Ascending aorta (tissue), 2 donors: ENCODE measurements around the gene PKD1L1. TPM values are rescaled to one million over a fixed set of nuclear protein-coding genes. Genes with fewer than 3 reads are reported as not detected.

Experiments used
- DNase-seq, 2 donors: peaks; one replicate each; pipeline ENCODE4 v3.0.0-alpha.2; 2019; ENCODE audit warnings: low spot score in 2 of 2
- H3K27ac ChIP-seq, 2 donors: fragments of 200-600 bp; sonication (generic); one replicate each; pipeline ENCODE4 v1.5.1; 2016 to 2017; ENCODE audit warnings: mild to moderate bottlenecking in 1 of 2
- H3K27me3 ChIP-seq: fragments of 200-600 bp; sonication (generic); one replicate; pipeline ENCODE4 v1.5.1; 2017
- H3K36me3 ChIP-seq, 2 donors: fragments of 200-600 bp; sonication (generic); one replicate each; pipeline ENCODE4 v1.5.1; 2016
- H3K4me1 ChIP-seq, 2 donors: fragments of 200-600 bp; sonication (generic); one replicate each; pipeline ENCODE4 v1.5.1; 2016 to 2017; ENCODE audit warnings: mild to moderate bottlenecking in 1 of 2
- H3K4me3 ChIP-seq, 2 donors: fragments of 200-600 bp; sonication (generic); one replicate each; pipeline ENCODE4 v1.5.1; 2016 to 2017; ENCODE audit warnings: mild to moderate bottlenecking in 1 of 2
- H3K9me3 ChIP-seq, 2 donors: fragments of 200-600 bp; sonication (generic); one replicate each; pipeline ENCODE4 v1.5.1; 2016
- intact Hi-C: fragments of 100-400 bp; cut with DNase I; formaldehyde crosslinking; loops from one replicate; pipeline ENCODE4 v1.15.1; 2023
- total RNA-seq: library from RNA; depleted of rRNA; stranded (reverse); fragments of >200 nt; gene quantifications from one replicate; pipeline ENCODE4 v1.1.0, GENCODE V29; 2016
- TF ChIP-seq, protein P1 (sequence below), 3 experiments: fragments of 200-600 bp in 2 of 3; fragments of 450-650 bp in 1 of 3; sonication (generic) in 2 of 3; IDR thresholded peaks; one replicate each; pipeline ENCODE4 v1.5.1; 2016 to 2019; ENCODE audit warnings: antibody characterized with exemption in 3 of 3, mild to moderate bottlenecking in 1 of 3, moderate library complexity in 1 of 3

PKD1L1 gene
- total RNA-seq, 1 donor from 2014 or later, result 1.1 TPM

DNA sequence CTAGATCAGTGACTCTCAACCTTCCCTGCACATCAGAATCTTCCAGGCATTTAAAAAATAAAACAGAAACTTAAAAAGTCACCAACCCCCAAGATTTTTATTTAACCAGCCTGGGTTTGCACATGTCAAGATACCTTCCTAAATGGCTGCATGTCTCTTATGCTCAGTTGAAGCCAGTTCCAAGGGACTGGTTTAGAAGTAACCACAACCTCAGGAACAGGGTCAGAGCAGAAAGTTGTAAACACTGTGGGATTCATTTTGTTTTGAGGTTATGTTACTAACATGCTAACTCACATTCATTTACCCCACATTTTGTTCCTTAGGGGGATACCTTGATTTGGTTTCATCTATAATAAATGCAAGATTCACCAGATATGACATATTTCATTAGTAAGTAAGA lies 72.9 kb downstream of the PKD1L1 start:
- Histone ChIP-seq H3K9me3 (no peaks in the 10 kb centered on the region), H3K27ac (no peak overlapping the region), H3K36me3 (no peaks in the 10 kb centered on the region), H3K4me1 (no peaks in the 10 kb centered on the region), H3K4me3 (no peak overlapping the region), H3K27me3 (no peaks in the 10 kb centered on the region)
- intact Hi-C loops, result no loop called here
- no peak for DNase-seq
- TF ChIP-seq, protein P1, sequence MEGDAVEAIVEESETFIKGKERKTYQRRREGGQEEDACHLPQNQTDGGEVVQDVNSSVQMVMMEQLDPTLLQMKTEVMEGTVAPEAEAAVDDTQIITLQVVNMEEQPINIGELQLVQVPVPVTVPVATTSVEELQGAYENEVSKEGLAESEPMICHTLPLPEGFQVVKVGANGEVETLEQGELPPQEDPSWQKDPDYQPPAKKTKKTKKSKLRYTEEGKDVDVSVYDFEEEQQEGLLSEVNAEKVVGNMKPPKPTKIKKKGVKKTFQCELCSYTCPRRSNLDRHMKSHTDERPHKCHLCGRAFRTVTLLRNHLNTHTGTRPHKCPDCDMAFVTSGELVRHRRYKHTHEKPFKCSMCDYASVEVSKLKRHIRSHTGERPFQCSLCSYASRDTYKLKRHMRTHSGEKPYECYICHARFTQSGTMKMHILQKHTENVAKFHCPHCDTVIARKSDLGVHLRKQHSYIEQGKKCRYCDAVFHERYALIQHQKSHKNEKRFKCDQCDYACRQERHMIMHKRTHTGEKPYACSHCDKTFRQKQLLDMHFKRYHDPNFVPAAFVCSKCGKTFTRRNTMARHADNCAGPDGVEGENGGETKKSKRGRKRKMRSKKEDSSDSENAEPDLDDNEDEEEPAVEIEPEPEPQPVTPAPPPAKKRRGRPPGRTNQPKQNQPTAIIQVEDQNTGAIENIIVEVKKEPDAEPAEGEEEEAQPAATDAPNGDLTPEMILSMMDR (IDR thresholded peaks at IDR 0.05), result no peak

DNA sequence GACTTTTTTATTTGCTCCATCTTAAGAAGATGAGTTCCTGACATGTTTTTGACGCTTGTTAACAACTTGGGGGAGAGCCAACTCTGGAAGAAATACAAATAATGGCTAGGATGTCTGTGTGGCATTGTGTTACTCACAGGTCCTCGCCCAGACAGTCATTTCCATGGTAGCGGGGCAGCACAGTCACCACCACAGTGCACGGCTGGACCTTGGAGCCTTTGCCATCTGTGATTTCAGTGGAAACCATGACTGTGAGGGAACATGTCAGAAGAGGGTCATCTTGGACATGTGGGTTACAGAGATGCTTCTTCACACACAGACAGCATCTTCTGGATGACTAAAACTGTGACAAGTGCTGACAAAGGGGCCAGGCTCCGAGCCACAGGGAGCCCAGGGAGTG lies 74.5 kb downstream of the PKD1L1 start:
- TF ChIP-seq, protein P1 (IDR thresholded peaks at IDR 0.05), result no peak
- Histone ChIP-seq H3K27me3 (no peaks in the 10 kb centered on the region), H3K27ac (no peak overlapping the region), H3K36me3 (no peaks in the 10 kb centered on the region), H3K9me3 (no peaks in the 10 kb centered on the region), H3K4me1 (no peaks in the 10 kb centered on the region), H3K4me3 (no peak overlapping the region)
- DNase-seq, result no peak
- intact Hi-C loops, result no loop called here

DNA sequence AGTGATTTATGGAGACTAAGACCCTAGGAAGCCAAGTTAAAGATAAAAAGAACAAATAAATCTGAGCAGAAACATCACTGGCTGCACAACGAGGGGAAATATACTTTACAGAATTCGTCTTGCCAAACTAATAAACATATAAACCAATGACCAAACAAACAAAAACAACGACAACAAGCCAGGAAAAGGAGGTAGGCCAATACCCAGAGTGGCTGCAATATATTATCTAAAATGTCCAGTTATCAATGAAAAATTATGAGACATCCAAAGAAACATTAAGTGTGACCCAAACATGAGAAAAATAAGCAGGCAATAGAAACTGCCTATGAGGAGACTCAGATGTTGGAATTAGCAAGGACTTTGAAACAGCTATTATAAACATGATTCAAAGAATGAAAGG lies 81.0 kb downstream of the PKD1L1 start:
- TF ChIP-seq, protein P1 (IDR thresholded peaks at IDR 0.05), result no peak
- no peaks in the 10 kb centered on the region for H3K9me3 ChIP-seq
- DNase-seq, result no peak
- no peak overlapping the region for H3K4me3 ChIP-seq
- no peaks in the 10 kb centered on the region for H3K4me1 ChIP-seq
- H3K27ac ChIP-seq, result no peak overlapping the region
- no peaks in the 10 kb centered on the region for H3K36me3 ChIP-seq
- H3K27me3 ChIP-seq, result no peaks in the 10 kb centered on the region
- intact Hi-C loops, result no loop called here

DNA sequence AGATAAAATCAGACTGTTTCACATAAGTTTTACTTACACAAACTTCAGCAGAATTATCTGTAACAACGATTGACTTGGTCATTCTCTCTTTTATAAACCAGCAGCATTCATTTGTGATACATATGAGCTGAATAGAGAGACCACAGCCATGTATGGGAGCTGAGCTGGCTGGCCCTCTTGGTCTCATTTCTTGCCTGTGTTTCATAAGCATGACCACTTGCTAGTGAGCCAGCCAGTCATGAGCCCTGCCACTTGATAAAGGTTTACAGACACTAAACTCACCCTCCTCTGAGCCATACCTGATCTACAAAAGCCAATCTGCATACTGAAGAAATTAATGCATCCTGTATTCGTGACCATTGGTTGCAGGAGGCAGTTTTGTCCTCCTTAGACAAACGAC lies 82.1 kb downstream of the PKD1L1 start:
- intact Hi-C loops, result no loop called here
- no peak for DNase-seq
- Histone ChIP-seq H3K27ac (no peak overlapping the region), H3K4me3 (no peak overlapping the region), H3K36me3 (no peaks in the 10 kb centered on the region), H3K9me3 (no peaks in the 10 kb centered on the region), H3K27me3 (no peaks in the 10 kb centered on the region), H3K4me1 (no peaks in the 10 kb centered on the region)
- TF ChIP-seq, protein P1 (IDR thresholded peaks at IDR 0.05), result no peak

DNA sequence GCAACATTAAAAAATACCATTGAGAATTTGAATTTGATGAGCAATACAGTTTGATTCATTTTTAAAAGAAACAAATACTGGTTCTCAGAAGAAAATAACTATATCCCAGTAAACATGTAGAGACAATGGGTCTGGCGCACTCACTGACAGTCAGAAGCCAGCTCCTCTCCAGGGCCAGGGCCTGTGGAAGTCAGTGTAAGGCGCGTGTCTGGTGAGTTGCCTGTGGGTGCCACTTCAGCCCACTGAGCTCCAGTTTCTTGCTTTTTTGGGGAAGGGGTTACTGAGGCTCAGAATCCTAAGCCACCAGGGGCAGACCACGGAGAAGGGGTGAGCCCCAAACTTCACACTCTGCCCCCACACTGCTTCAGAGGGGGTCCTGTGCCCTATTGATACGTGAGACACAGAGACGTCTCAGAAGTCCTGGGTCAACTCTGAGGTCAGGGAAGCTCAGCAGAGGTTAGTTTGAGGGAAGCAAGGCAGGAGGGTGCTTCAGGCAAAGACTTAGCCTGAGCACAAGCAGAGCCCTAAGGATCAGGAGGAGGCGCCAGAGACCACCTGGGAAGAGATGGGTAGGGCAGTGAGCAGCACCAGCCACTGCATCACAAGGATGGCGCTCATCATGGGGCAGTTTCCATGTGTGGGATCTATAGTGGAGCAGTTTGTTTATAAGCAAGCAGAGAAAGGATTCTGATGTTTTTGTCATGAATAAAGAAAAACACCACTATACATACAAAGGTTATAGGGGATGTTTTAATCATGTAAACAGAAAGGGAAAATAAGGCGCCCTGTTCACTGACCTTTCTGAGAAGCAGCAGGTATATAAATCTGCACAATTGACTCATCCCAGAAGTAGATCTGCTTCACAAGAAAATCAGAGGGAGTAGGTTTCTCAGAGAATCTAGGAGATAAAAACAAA lies 95.7 kb downstream of the PKD1L1 start:
- no peak for DNase-seq
- Histone ChIP-seq H3K27ac (no peak overlapping the region), H3K9me3 (no peaks in the 10 kb centered on the region), H3K27me3 (no peaks in the 10 kb centered on the region), H3K4me3 (no peak overlapping the region), H3K36me3 (no peaks in the 10 kb centered on the region), H3K4me1 (no peaks in the 10 kb centered on the region)
- TF ChIP-seq, protein P1 (IDR thresholded peaks at IDR 0.05), result no peak
- intact Hi-C loops, result no loop called here
